NAMALWA (cell line): Measurements from ENCODE around the gene SEMA6A.

ENCODE experiments used
- DNase-seq: peaks from one replicate; pipeline ENCODE4 v3.0.0-alpha.2; 2015; ENCODE audit warnings: low spot score

Gene SEMA6A

GRCh38 chr5:116577064-116577788, 2.6 kb upstream of the SEMA6A start:
- DNase-seq, result peak; percentile 36

GRCh38 chr5:116576053-116576713, 1.6 kb upstream of the SEMA6A start:
- DNase-seq, result peak; percentile 73

GRCh38 chr5:116575326-116576052, 866 bp upstream of the SEMA6A start:
- DNase-seq, result peak; percentile 10

- DNase-seq, result no peak
These were observed 789 bp downstream of the SEMA6A start for GRCh38 chr5:116573702-116574366.

- no peak for DNase-seq
These were observed 1.3 kb downstream of the SEMA6A start for GRCh38 chr5:116573279-116573701.

GRCh38 chr5:116572350-116573278, 2.0 kb downstream of the SEMA6A start:
- no peak for DNase-seq

- DNase-seq, result no peak
These were observed 2.9 kb downstream of the SEMA6A start for GRCh38 chr5:116571568-116572349.

GRCh38 chr5:116569999-116570398, 4.6 kb downstream of the SEMA6A start:
- DNase-seq, result no peak

- DNase-seq, result no peak
These were observed 7.5 kb downstream of the SEMA6A start for GRCh38 chr5:116567106-116567505.

- no peak for DNase-seq
These were observed 8.4 kb downstream of the SEMA6A start for GRCh38 chr5:116566251-116566650.

GRCh38 chr5:116564756-116565490, 9.7 kb downstream of the SEMA6A start:
- DNase-seq, result no peak

GRCh38 chr5:116564312-116564711, 10.3 kb downstream of the SEMA6A start:
- no peak for DNase-seq

GRCh38 chr5:116563736-116564308, 10.8 kb downstream of the SEMA6A start:
- DNase-seq, result no peak

GRCh38 chr5:116562669-116563068, 12.0 kb downstream of the SEMA6A start:
- no peak for DNase-seq

GRCh38 chr5:116561658-116562057, 13.0 kb downstream of the SEMA6A start:
- no peak for DNase-seq

- no peak for DNase-seq
These were observed 14.9 kb downstream of the SEMA6A start for GRCh38 chr5:116559673-116560164.

- no peak for DNase-seq
These were observed 15.4 kb downstream of the SEMA6A start for GRCh38 chr5:116559239-116559638.

- DNase-seq, result peak; percentile 52
These were observed 16.9 kb downstream of the SEMA6A start for GRCh38 chr5:116557669-116558271.

- no peak for DNase-seq
These were observed 19.9 kb downstream of the SEMA6A start for GRCh38 chr5:116554764-116555163.
